ENCODE results near the gene NRIP3. TPM values are rescaled to one million over a fixed set of nuclear protein-coding genes. Genes with fewer than 3 reads are reported as not detected.
"Not testable (repeated sequence)": the region's sequence is repeated elsewhere in the genome, so short reads cannot be mapped to it uniquely, and the experiment has no call there.

Gene NRIP3
- polyA plus RNA-seq, 1 donor, result 1.0 TPM

DNA sequence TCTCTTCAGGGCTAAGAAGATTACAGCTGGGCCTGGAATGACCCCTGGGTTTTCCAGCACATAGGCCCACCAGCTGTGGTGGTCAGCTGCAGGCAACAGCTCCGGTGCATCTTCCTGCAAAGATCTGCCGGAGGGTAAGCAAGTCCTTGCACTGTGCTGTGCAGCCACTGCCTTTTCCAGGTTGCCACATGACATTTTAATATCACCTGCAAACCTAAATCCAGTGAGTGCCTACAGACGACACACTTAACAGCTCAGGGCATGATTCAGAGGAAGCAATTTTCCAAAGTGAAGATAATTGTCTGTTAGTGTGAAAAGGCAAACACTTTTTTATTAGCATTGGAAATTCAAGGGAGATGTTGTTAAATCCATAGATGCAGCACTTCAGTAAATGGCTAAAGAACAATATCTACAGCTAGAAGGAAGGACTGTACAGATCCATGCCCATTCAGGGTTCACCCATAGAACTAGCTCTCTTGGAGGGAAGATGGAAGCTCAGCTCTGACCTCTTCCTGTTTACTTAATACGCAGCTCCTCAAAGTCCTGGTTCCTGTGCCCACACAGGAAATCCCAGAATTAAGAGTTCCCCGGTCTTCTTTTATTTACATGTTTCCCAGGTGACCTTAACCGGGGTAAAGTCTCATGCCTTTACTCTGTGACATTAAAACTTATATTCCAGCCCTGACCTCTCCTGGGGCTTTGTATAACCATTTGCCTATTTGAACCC is 13.3 kb upstream of the NRIP3 start:
- no peak for DNase-seq

GRCh38 chr11:9015677-9016076 is 11.9 kb upstream of the NRIP3 start:
- peak; percentile 70 for DNase-seq

DNA sequence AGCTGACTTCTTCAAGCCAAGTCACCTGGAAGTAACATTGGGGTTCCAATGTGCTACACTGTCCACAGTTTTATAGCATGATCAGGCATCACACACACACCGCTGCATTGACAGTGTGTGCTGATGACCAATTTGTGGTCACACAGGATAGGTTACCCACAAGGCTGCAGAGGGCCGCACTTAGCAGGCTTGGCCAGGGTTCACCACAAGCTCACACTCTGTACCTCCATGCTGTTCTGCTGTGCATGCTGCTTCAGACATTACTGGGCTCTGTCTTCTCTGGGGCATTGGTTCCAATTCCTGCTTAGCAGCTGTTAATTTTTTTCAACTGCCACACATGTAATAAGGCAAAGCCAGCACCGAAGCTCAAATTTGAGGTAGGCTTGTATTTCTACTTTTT is 11.0 kb upstream of the NRIP3 start:
- no peak for DNase-seq

DNA sequence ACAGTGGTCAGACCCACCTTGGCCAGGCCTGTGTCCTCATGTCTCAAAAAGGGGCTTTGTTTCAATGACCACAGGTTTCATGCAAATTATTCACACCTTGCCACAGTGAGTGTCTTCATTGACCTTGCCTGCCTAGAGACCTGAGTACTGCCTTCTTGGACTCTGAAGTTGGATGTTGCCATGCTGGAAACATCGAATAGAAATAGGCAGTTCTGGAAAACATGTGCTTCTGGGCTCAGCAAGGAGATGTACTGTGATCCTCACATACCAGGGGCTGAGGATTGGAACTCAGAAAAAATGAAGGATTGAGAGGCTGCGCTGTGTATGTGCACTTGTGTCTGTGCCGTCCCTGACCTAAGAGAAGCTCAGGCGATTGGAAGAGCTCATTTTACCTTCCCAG is 9.6 kb upstream of the NRIP3 start:
- no peak for DNase-seq

DNA sequence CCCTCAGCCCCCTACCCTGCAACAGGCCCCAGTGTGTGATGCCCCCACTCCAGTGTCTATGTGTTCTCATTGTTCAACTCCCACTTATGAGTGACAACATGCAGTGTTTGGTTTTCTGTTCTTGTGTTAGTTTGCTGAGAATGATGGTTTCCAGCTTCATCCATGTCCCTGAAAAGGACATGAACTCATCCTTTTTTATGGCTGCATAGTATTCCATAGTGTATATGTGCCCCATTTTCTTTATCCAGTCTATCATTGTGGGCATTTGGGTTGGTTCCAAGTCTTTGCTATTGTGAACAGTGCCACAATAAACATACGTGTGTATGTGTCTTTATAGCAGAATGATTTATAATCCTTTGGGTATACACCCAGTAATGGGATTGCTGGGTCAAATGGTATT is 5.7 kb upstream of the NRIP3 start:
- DNase-seq, result not testable (repeated sequence)

DNA sequence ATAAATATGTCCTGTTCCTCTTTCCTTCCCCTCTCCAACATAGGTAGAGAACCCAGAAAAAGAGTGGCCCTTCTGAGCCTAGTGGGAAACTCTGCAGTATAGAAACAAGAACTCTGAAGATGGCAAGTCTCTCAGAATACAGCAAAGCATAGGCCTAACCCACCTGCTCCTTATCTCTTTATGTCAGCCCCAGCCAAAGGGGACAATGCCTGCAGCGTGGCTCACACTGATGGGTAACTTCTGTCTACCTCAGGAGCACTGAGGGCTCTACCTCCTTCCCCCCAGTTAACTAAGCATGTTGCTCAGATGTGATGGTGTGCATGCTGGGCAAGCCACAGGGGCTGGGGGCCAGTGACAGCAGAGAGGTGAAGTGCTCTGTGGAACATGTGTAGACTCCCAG is 4.9 kb upstream of the NRIP3 start:
- DNase-seq, result no peak

DNA sequence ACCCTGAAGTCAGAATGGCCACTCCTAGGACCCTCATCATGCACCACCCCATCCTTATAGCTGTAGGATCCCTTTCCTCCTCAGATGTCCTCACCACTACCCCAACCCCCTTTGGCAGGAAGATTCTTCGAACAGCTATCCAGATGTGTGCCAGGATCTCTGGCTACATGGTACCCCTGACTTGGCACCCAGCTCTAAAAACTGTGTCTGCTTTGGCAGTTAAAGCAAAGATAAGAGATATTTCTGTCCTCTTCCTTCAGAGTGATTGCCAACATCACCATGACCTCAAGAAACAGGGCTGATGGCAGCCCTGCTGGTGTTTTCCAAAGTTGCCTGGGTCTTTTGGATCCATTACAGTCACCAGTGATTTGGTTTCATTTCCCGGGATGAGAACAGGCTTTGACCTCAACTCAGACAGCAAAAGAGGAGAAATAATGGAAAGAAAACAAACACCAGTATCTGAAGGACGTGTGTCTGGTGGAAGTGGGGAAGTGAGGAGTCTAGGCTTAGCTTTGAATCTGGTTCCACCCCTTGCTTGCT is 4.3 kb upstream of the NRIP3 start:
- DNase-seq, result no peak

DNA sequence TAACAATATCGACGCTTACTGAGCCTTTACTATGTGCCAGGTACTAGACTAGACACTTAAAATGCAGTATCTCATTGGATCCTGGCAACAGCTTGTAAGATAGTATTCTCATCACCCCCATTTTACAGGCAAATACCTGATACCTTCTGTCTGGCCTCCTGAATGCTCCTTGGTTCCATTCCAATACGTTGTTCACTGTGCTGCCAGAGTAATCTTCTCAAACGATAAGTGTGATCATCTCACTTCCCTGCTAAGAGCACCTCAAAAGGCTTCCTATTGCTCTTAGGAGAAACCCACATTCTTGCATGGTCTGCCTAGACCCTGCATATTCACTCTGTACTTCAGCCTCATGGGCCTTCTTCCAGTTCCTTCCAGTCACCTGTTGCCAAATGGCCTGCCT is 1.3 kb upstream of the NRIP3 start:
- DNase-seq, result no peak

GRCh38 chr11:9004183-9004926 is 554 bp upstream of the NRIP3 start:
- peak; percentile 35 for DNase-seq

DNA sequence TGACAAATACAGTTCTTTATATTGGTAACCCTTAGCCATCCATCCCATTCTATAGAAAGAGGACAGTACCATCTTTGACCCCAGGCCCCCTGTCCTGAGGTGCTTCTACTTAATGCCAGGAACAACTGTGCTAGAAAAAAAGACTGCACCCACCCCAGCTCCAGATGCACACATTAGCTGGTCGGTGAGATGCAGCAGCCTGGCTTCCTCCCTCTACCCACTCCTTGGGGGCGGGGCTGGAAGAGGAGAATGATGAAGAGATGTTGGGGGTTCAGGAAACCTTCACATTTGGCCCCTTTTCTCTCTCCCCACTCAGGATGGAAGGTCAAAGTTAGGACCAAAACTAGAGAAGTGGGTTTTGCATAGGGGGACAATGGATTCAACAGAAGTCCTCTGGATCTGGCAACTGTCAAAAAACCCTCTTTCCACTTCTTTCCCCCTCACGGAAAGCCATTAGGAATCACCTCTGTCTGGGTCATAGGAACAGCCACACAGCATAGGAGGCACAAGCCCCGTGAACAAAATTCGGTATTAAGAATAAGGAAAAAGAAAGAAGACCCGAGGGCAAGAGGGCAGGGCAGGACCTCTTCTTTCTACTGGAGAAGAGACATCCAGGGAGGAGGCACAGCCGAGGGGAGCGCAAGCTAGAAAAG is 755 bp downstream of the NRIP3 start:
- DNase-seq, result no peak

DNA sequence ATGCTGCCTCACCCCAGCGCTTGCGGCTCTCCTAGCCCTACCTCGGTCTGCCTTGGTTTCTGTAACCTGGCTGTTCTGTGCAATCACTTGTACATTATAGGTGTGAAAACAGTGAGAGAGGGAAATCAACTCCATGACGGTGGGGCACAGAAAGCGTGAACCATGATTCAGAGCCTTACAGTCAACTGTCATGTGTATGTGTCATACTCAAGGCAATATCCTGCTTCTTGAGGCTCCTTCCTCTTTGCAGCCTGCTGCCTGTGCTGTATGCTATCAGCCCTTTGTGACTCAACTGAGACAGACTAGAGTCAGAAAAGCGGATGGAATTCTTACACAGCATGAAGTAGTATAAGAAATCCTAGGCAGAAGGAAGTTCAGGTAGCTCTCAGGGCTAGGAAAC is 2.1 kb downstream of the NRIP3 start:
- no peak for DNase-seq

DNA sequence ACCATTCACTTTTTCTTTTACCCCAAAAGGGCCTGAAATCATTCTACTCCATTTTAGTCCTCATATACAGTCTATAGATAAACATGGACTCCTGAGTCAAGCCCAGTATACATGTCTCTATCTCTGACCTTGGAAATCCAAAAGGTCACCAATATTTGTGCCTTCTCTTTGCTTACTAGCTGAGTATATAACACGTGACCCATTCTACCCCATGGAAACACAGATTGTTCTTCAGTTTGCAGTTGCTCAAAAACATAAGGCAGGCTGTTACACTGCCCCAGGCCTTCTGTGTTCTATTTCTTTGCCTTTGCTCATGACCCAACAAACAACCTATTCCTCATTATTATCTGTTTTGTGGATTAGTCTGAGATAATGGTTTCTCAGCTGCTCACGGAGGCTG is 5.8 kb downstream of the NRIP3 start:
- no peak for DNase-seq

GRCh38 chr11:8997451-8997850 is 6.3 kb downstream of the NRIP3 start:
- no peak for DNase-seq

GRCh38 chr11:8989453-8989852 is 14.3 kb downstream of the NRIP3 start:
- no peak for DNase-seq

DNA sequence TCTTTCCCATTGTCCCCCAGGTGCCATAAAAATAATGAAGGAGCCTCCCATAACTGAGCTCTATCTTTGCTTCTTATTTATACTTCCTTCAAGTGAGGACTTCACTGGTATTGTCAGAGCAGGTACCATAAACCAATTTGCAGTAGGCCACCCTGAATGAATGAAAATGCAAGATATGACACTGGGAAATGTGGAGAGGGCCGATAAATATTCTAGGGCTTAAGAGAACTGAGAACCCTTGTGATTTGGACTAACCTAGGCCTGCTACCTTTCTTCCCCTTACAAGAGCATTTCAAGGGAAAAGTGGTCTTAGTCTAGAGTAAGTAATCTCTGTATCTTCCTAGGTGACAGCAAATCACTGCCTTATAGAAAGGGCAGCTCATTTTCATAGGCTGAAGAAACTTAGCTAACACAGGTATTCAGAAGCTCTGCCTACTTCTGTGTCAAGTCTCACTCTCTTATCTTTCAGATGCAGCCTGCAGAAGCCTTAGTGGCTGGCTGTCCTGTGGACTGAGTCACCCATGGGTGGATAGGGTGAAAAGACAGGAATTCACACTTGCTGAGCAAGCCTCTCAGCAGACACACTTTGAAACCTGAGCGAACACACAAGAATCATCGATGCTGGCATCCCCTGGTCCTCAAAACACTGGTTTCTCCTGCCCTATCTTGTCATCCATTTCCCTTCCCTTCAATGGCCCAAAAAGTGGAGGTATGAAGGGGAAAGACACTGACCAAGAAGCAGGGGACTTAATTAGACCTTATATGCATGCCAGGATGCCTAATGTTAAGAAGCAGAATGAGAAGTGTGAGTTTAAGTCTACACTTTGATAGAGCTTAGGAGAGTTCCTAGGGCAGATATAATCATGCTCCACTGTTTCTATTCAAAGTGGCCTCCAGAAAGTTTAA is 15.2 kb downstream of the NRIP3 start:
- DNase-seq, result no peak

- no peak for DNase-seq
Observed at GRCh38 chr11:8987446-8987845, 16.4 kb downstream of the NRIP3 start.

DNA sequence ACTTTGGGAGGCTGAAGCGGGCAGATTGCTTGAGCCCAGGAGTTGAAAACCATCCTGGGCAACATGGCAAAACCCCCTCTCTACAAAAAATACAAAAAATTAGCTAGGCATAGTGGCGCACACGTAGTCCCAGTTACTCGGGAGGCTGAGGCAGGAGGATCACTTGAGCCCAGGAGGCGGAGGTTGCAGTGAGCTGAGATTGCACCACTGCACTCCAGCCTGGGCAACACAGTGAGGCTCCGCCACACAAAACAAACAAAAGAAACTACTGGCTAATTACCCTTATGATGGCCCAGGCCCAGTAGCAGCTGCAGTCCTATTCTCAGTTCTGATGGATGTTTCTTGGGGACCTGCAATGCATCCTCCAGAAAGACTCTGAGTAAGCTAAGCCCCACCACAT is 17.0 kb downstream of the NRIP3 start:
- DNase-seq, result not testable (repeated sequence)

DNA sequence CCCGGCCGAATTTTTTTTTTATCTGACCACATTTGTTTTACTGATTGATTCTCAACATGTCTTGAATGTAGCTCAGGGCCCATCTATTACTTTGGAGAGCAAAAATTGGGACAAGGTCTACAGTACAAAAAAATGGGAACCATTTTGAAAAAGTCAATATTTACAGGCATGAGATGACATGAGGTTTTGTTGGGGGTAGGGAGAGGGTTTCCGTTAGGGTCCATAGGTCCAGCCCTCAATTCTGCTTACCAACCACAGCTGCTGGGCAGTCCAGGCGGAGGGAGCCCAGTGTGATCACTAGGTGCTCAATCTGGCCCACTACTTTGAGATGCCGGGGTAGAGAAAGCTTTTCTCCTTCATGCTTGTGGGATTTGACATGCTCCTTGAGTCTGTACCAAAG is 18.3 kb downstream of the NRIP3 start:
- no peak for DNase-seq

DNA sequence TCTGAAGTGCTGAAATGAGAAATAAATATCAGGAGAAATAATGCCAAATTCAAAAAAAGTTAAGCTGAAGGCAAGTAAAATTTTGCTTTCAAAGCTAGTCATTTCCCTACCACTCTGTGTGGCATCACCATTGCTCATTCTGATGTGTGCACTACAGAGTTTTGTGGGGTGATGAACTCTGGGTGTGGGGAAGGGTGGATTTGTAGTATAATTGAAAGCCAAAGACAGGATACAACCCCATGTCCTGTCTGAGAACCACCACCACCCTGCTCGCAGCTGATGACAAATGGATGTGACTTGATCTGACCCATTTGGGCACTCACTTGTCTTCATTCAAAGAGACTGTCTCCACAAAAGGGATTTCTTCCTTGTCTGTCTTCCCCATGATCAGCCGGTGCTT is 20.2 kb downstream of the NRIP3 start:
- DNase-seq, result no peak

DNA sequence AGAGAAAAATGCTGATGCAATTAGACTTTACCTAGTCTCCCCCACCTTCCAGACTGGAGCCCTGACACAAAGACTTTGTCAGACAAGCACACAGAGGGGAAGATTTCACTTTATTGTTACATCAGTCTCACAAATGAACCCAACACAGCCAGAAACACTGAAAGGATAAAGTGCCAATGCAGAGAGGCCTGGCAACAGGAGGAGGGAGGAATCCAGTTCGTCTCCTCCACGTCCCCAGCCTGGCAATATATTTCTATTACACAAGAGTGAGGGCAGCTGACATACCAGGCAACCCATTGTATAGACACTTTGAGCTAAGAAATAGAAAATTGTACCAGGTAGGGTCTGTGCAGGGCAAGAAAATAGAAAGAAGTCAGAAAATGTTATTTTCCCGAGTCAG is 23.3 kb downstream of the NRIP3 start:
- no peak for DNase-seq

- DNase-seq, result not testable (repeated sequence)
Observed at GRCh38 chr11:8979365-8979764, 24.4 kb downstream of the NRIP3 start.

DNA sequence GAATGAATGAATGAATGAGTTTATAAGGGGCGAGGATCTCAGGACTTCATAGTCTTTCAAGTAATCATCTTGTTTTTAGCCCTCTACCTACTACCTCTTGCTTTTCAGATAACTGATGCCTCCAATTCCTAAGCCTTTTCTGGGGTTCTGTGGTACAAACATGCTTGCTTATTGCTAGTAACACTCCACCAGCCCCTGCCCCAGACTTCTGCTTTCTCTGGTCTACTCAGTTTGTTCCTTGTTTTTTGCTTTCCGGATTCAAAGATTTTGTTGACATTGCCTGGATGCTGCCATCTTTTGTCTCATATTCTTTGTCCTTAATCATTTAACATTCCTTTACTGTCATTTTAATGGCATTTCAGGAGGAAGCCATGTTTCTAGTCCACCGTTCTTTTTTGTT is 30.7 kb downstream of the NRIP3 start:
- no peak for DNase-seq

Data from left kidney (tissue), 2 donors.